Right lobe of liver (tissue), 4 donors: ENCODE results near the gene TMEM41A.

Experiments used
- CTCF ChIP-seq, 4 donors: fragments of 200-600 bp in 3 of 4; fragments of 450-650 bp in 1 of 4; IDR thresholded peaks; one replicate each; pipeline versions ENCODE4 v1.5.1 to v1.8.0; 2016 to 2022; ENCODE audit warnings: antibody characterized with exemption in 4 of 4, mild to moderate bottlenecking in 2 of 4
- POLR2A ChIP-seq: fragments of 450-650 bp; IDR thresholded peaks from one replicate; pipeline ENCODE4 v1.6.1; 2017; ENCODE audit warnings: antibody characterized with exemption, mild to moderate bottlenecking
- donor health status: DM: no; HTN: no; CAD: no.
- donor health status: DM: no; HTN: no; CAD: no.
- donor health status: DM: no; HTN: yes; CAD: no.

- TF ChIP-seq POLR2A (peak; percentile 5), CTCF (IDR thresholded peaks at IDR 0.05) (no peak)
These were observed 9.4 kb downstream of the TMEM41A start for GRCh38 chr3:185489462-185489861.
